Esophagus squamous epithelium (tissue), 5 donors: ENCODE data around the gene PTGES3L. TPM values are rescaled to one million over a fixed set of nuclear protein-coding genes. Genes with fewer than 3 reads are reported as not detected.

ENCODE experiments used
- DNase-seq: peaks from one replicate; lab custom pipeline; 2025; lab: John Stamatoyannopoulos, UW
- H3K27ac ChIP-seq, 4 donors: fragments of 200-600 bp; sonication (generic); one replicate each; pipeline ENCODE4 v1.5.1; 2016 to 2019; ENCODE audit warnings: mild to moderate bottlenecking in 1 of 4
- H3K27me3 ChIP-seq, 4 donors: fragments of 200-600 bp; sonication (generic); 1 replicate in 3 of 4; 2 replicates in 1 of 4; pipeline versions ENCODE4 v1.5.1 to v1.6.0; 2017 to 2021; ENCODE audit warnings: antibody characterized with exemption in 1 of 4
- H3K36me3 ChIP-seq, 3 donors: fragments of 200-600 bp; sonication (generic); one replicate each; pipeline ENCODE4 v1.5.1; 2016 to 2019
- H3K4me1 ChIP-seq, 3 donors: fragments of 200-600 bp; sonication (generic); one replicate each; pipeline ENCODE4 v1.5.1; 2017 to 2019
- H3K4me3 ChIP-seq, 4 donors: fragments of 200-600 bp; sonication (generic); 1 replicate in 3 of 4; 2 replicates in 1 of 4; pipeline ENCODE4 v1.5.1; 2016 to 2019; ENCODE audit warnings: mild to moderate bottlenecking in 2 of 4, moderate library complexity in 1 of 4
- H3K9me3 ChIP-seq, 3 donors: fragments of 200-600 bp; sonication (generic); one replicate each; pipeline ENCODE4 v1.5.1; 2016 to 2019
- POLR2A ChIP-seq, 4 donors: fragments of 450-650 bp; IDR thresholded peaks; one replicate each; pipeline ENCODE4 v1.6.1; 2017; ENCODE audit warnings: antibody characterized with exemption in 4 of 4, mild to moderate bottlenecking in 4 of 4, moderate library complexity in 3 of 4
- WGBS, 2 donors: methylation state at CpG; one replicate each; pipeline ENCODE4 v1.1.5; 2018; 5-methylcytosine and 5-hydroxymethylcytosine counted together
- intact Hi-C: fragments of 100-400 bp; cut with DNase I; formaldehyde crosslinking; loops from one replicate; pipeline ENCODE4 v1.15.0; 2022
- total RNA-seq, 4 donors: library from RNA; depleted of rRNA; stranded (reverse); fragments of >200 nt; gene quantifications; one replicate each; pipeline ENCODE4 v1.1.0, GENCODE V29; 2016
- TF ChIP-seq, protein P1 (sequence below), 6 experiments: fragments of 450-650 bp in 4 of 6; fragments of 200-600 bp in 2 of 6; sonication (generic) in 2 of 6; IDR thresholded peaks; one replicate each; pipeline ENCODE4 v1.5.1; 2016 to 2019; ENCODE audit warnings: antibody characterized with exemption in 6 of 6, mild to moderate bottlenecking in 4 of 6, moderate library complexity in 4 of 6
- donor health status: DM: yes; HTN: yes; CAD: no.

Gene PTGES3L
- total RNA-seq: 1 to 10 TPM in 1 of 4 donors, under 1 TPM in 1, not detected in 2; 0.27 to 1.1 TPM

DNA sequence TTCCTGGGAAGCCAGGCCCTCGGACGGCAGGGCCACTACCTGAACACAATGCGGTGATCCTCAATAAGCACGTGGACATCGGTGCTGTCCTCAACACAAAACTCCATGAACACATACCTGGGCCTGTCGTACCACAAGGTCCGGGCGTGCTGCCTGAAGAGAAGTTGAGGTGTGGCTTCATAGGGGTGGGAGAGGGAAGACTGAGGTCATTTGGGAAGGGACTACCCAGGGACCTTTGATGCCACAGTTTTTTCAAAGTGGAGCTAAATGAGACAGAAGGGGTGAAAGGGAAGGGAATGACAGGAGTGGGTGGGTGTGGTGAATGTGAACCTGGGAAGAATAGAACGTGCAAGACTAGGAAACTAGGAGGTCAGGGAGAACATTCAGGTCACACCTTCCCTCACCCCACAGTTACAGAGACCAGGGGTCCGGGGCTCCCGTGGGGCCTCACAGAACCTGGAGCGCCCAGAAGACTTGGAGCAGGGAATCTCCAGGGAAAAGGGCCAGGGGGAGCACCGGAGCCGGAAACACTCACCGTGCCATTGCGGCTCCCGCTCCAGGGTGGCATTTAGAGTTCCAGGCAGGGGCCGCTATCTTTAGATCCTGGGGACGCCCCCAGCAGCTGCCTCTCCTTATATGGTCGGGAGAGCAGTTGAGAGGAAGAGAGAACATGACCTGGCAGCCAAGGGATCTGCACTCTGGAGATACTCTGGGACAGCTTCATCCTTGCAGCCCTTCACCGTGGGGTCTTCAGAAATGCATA, at the start of gene PTGES3L:
TSS of gene PTGES3L (minus strand) at position 570 of the 763 bp plus-strand sequence. CDS start at position 543, 27 bp downstream.
- DNase-seq: no peak
- TF ChIP-seq POLR2A (IDR thresholded peaks at IDR 0.05): no peak
- TF ChIP-seq, protein P1, sequence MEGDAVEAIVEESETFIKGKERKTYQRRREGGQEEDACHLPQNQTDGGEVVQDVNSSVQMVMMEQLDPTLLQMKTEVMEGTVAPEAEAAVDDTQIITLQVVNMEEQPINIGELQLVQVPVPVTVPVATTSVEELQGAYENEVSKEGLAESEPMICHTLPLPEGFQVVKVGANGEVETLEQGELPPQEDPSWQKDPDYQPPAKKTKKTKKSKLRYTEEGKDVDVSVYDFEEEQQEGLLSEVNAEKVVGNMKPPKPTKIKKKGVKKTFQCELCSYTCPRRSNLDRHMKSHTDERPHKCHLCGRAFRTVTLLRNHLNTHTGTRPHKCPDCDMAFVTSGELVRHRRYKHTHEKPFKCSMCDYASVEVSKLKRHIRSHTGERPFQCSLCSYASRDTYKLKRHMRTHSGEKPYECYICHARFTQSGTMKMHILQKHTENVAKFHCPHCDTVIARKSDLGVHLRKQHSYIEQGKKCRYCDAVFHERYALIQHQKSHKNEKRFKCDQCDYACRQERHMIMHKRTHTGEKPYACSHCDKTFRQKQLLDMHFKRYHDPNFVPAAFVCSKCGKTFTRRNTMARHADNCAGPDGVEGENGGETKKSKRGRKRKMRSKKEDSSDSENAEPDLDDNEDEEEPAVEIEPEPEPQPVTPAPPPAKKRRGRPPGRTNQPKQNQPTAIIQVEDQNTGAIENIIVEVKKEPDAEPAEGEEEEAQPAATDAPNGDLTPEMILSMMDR (IDR thresholded peaks at IDR 0.05): no peak
- Histone ChIP-seq H3K4me3 (peak within 1 kb of the TSS; percentile 70 to 97 (median 88)), H3K4me1 (peaks cover 9 to 45% (median 19%) of the 10 kb centered on the region in 3 donors), H3K36me3 (peaks cover 0 to under 1% (median 0%) of the 10 kb centered on the region in 3 donors), H3K9me3 (no peaks in the 10 kb centered on the region), H3K27ac (peak within 1 kb of the TSS; percentile 82 to 95 (median 87)), H3K27me3 (no peaks in the 10 kb centered on the region)
- intact Hi-C loops: no loop called here
- WGBS, 2 donors: 38 to 71% methylated on average over 11 to 16 of the region's 21 CpGs

DNA sequence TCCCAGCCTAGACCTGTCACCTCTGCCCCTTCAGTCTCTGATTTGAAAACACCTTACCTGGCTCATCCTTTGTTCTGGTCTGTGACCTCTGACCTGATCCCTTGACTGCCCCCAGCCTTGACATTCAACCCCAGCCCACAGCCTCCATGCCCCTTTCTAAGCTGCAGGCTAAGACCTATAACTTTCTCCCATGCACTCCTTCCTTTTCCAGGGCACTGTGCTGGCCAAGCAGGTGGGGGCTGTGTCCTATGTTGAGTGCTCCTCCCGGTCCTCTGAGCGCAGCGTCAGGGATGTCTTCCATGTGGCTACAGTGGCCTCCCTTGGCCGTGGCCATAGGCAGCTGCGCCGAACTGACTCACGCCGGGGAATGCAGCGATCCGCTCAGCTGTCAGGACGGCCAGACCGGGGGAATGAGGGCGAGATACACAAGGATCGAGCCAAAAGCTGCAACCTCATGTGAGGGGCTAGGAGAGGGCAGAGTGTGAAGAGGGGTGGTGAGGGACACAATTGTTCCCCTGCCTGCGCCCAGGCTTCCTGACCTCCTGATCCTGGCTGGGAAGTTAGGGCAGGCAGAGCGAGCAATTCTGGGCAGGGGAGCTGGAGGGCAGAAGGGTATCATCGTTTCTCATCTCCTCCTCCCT, 48.5 kb upstream of the PTGES3L start:
- 60 to 70% methylated on average over 3 to 7 of the region's 17 CpGs for WGBS, 2 donors
- Histone ChIP-seq H3K27ac (no peak overlapping the region), H3K4me3 (no peak overlapping the region), H3K36me3 (no peaks in the 10 kb centered on the region), H3K4me1 (peaks cover 4 to 17% (median 9%) of the 10 kb centered on the region in 3 donors), H3K9me3 (no peaks in the 10 kb centered on the region), H3K27me3 (no peaks in the 10 kb centered on the region)
- intact Hi-C loops: loop anchor here (10.0 kb wide), 1 partner anchor 96 kb away; the partner anchor contains the start of gene BRCA1
- no peak for DNase-seq
- TF ChIP-seq POLR2A (IDR thresholded peaks at IDR 0.05): no peak
- TF ChIP-seq, protein P1 (IDR thresholded peaks at IDR 0.05): no peak

DNA sequence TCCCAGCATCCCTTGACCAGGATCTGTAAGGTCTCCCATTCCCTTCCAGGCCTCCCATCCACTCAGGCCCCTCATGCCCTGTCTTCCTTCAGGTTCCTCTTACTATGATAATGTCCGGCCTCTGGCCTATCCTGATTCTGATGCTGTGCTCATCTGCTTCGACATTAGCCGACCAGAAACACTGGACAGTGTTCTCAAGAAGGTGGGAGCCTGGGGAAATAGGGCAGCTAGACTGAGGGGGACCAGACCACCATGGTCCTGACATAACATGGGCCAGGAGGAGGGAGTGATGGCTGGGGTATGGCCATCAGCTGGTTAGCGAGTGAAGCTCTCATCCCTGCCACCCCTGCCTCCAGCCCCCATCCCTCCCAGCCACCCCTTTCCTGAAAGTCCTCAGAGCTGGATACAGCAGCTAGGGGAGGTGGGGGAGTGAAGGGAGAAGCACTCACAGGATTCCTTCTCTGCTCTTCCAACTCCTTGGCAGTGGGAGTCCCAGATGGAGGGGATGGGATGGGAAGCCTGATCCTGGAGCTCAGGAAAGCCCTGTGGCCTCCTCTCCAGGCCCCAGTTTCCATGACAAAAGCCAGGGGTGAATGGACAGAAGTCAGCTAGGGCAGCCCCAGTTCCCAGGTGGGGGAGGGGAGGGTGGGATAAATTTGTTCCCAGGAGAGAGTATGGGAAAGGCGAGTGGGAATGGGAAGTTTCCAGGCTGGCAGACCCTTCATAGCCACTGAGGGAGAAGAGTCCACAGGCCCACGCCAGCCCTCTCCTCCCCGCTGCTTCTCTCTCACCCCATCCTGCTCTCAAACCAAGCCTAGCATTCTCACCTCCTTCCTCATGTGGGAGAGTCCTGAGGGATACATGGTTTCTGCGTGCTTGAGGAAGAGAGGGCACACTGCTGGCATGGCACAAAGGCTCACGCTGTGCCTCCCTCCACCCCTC, 47.5 kb upstream of the PTGES3L start:
- intact Hi-C loops: loop anchor here (10.0 kb wide), 1 partner anchor 97 kb away; the partner anchor contains the start of gene BRCA1
- no peak overlapping the region for H3K27ac ChIP-seq
- H3K4me1 ChIP-seq: peaks cover 8 to 24% (median 9%) of the 10 kb centered on the region in 3 donors
- no peaks in the 10 kb centered on the region for H3K27me3 ChIP-seq
- no peaks in the 10 kb centered on the region for H3K36me3 ChIP-seq
- no peak overlapping the region for H3K4me3 ChIP-seq
- TF ChIP-seq, protein P1 (IDR thresholded peaks at IDR 0.05): no peak
- TF ChIP-seq POLR2A (IDR thresholded peaks at IDR 0.05): no peak
- H3K9me3 ChIP-seq: no peaks in the 10 kb centered on the region
- no peak for DNase-seq
- 66 to 88% methylated on average over 3 to 9 of the region's 9 CpGs for WGBS, 2 donors

DNA sequence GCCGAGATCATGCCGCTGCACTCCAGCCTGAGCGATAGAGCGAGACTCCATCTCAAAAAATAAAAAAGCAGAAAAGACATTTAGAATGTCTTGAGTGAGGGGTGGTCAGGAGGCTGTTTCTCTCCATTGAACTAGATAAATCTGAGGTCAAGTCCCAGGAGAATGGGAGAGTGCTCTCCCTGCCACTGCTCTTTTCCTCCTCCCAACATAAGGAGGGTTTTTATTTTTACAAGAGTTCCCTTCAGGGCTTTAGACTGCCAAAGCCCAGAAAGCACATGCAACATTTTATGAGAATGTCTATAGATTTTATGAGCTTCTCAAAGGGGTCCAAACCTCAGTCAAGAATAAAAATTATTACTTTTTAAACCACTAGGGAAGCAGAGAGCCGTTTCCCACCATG, 46.7 kb upstream of the PTGES3L start:
- intact Hi-C loops: loop anchor here (10.0 kb wide), 1 partner anchor 98 kb away; the partner anchor contains the start of gene BRCA1
- Histone ChIP-seq H3K27ac (no peak overlapping the region), H3K36me3 (no peaks in the 10 kb centered on the region), H3K4me1 (peaks cover 8 to 25% (median 9%) of the 10 kb centered on the region in 3 donors), H3K27me3 (no peaks in the 10 kb centered on the region), H3K9me3 (no peaks in the 10 kb centered on the region), H3K4me3 (no peak overlapping the region)
- 77 to 78% methylated on average over 5 of the region's 5 CpGs for WGBS, 2 donors
- TF ChIP-seq POLR2A (IDR thresholded peaks at IDR 0.05): no peak
- TF ChIP-seq, protein P1 (IDR thresholded peaks at IDR 0.05): no peak
- no peak for DNase-seq
